Osteoblast (primary cell): ENCODE results near the gene TSSC4. TPM values are rescaled to one million over a fixed set of nuclear protein-coding genes. Genes with fewer than 3 reads are reported as not detected.

Experiments used
- DNase-seq: peaks from one replicate; pipeline ENCODE4 v3.0.0; 2011; ENCODE audit warnings: low spot score, mixed read lengths; ENCODE audit not compliant: insufficient read length; ENCODE audit errors: missing footprints
- H2AFZ ChIP-seq: 2 replicates; pipeline ENCODE4 v1.6.0; 2011; ENCODE audit warnings: mild to moderate bottlenecking, low read length
- H3K27ac ChIP-seq: 2 replicates; pipeline ENCODE4 v1.5.1; 2011; ENCODE audit warnings: mild to moderate bottlenecking, low read depth, low read length, moderate library complexity
- H3K27me3 ChIP-seq: 2 replicates; pipeline ENCODE4 v1.6.0; 2012; ENCODE audit warnings: mild to moderate bottlenecking, control low read depth, inconsistent platforms, low read length, moderate library complexity; ENCODE audit not compliant: insufficient read depth
- H3K36me3 ChIP-seq: 2 replicates; pipeline ENCODE4 v1.5.1; 2011; ENCODE audit warnings: mild to moderate bottlenecking, low read length, control low read depth, moderate library complexity; ENCODE audit not compliant: insufficient read depth
- H3K4me1 ChIP-seq: 2 replicates; pipeline ENCODE4 v1.5.1; 2011; ENCODE audit warnings: mild to moderate bottlenecking, low read length, control low read depth, moderate library complexity; ENCODE audit not compliant: insufficient read depth
- H3K4me2 ChIP-seq: 2 replicates; pipeline ENCODE4 v1.6.0; 2011; ENCODE audit warnings: mild to moderate bottlenecking, low read length; ENCODE audit not compliant: insufficient read depth
- H3K4me3 ChIP-seq: fragments of 200-600 bp; sonication (generic); 3 replicates; pipeline ENCODE4 v1.5.1; 2012; ENCODE audit warnings: mild to moderate bottlenecking, low read length, inconsistent platforms; ENCODE audit not compliant: insufficient read depth
- H3K79me2 ChIP-seq: 2 replicates; pipeline ENCODE4 v1.6.0; 2012; ENCODE audit warnings: mild to moderate bottlenecking, low read length, control low read depth, inconsistent platforms; ENCODE audit not compliant: insufficient read depth
- H3K9me3 ChIP-seq: 2 replicates; pipeline ENCODE4 v1.5.1; 2011; ENCODE audit warnings: low read depth, low read length, control low read depth
- H4K20me1 ChIP-seq: 2 replicates; pipeline ENCODE4 v1.6.0; 2012; ENCODE audit warnings: mild to moderate bottlenecking, low read length, control low read depth; ENCODE audit not compliant: insufficient read depth
- total RNA-seq: library from RNA; depleted of rRNA; stranded (reverse); fragments of >200 nt; gene quantifications from 2 replicates; pipeline ENCODE4 v1.2.3, GENCODE V29; 2012
- TF ChIP-seq, protein P1 (sequence below): IDR thresholded peaks from 2 replicates; pipeline ENCODE4 v1.5.1; 2011; ENCODE audit warnings: mild to moderate bottlenecking, low read depth, low read length, moderate library complexity; ENCODE audit errors: extremely low read depth

TSSC4 gene
- total RNA-seq = 42.4 and 46.7 TPM in 2 replicates

DNA sequence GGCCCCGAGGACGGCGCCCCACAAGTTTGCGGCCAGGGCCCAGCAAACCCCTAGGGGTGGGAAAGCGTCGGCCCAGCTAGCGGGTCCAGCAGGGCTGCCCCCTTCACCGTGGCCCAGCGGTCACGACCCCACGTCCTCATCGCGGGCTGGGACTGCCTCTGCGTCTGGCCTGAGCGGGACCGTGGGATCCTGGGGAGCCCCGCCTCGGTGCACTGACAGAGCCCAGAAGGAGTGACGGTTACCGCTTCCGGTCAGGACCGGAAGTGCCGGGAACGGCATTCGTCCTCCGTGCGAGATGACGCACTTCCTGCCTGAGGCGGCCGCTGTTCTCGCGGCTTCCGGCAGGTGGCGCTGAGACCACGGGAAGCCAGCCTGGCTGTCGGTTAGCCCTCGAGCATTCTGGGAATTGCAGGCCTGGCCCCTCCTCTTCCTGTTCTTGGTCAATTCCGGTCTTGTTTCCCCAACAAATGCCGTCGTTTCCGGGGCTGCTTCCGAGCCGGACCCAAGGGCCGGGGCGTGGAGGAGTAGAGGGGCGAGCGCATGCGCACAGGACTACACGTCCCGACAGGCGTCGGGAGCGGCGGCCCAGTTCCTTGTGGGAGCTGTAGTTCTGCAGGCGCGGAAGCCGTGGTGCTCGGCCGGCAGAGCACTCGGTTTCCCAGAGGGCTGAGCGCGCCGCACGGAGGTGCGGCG lies at the start of gene TSSC4:
Gene TSSC4, plus strand, starts transcription at position 682 of the 693 bp plus-strand sequence. CDS start 1,884 bp downstream, outside the sequence.
- Histone ChIP-seq H3K4me3 (peak within 1 kb of the TSS; percentile 95), H3K36me3 (peaks cover 28% of the 10 kb centered on the region), H3K4me2 (peak within 1 kb of the TSS; percentile 98), H2AFZ (peak within 1 kb of the TSS; percentile 75), H3K27ac (peak within 1 kb of the TSS; percentile 97), H3K27me3 (no peaks in the 10 kb centered on the region), H3K9me3 (no peaks in the 10 kb centered on the region), H4K20me1 (peaks cover 9% of the 10 kb centered on the region), H3K4me1 (peaks cover 19% of the 10 kb centered on the region), H3K79me2 (peaks cover 59% of the 10 kb centered on the region)
- DNase-seq = peak; percentile 100
- TF ChIP-seq, protein P1, sequence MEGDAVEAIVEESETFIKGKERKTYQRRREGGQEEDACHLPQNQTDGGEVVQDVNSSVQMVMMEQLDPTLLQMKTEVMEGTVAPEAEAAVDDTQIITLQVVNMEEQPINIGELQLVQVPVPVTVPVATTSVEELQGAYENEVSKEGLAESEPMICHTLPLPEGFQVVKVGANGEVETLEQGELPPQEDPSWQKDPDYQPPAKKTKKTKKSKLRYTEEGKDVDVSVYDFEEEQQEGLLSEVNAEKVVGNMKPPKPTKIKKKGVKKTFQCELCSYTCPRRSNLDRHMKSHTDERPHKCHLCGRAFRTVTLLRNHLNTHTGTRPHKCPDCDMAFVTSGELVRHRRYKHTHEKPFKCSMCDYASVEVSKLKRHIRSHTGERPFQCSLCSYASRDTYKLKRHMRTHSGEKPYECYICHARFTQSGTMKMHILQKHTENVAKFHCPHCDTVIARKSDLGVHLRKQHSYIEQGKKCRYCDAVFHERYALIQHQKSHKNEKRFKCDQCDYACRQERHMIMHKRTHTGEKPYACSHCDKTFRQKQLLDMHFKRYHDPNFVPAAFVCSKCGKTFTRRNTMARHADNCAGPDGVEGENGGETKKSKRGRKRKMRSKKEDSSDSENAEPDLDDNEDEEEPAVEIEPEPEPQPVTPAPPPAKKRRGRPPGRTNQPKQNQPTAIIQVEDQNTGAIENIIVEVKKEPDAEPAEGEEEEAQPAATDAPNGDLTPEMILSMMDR = peak; percentile 99

DNA sequence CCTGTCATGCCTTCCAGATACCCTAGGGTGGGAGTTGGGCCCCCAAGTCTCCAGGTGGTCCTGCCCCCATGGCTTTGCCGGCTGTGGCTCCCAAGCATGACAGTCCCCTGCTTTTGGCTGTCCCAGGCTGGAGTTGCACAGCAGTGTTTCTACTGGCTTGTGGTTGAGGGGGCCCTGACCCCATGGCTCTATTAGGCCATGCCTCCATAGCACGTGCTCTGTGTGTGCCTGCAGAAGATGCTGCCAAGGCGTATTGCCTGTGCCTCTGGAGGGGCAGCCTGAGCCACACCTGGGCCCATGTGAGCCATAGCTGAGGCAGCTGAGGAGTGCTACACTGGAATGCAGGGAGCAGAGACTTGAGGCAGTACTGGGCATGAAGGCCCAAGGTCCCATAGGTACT lies 48.8 kb upstream of the TSSC4 start:
- H3K27ac ChIP-seq = no peak overlapping the region
- TF ChIP-seq, protein P1 = no peak
- no peak overlapping the region for H3K4me2 ChIP-seq
- H2AFZ ChIP-seq = no peak overlapping the region
- no peaks in the 10 kb centered on the region for H3K79me2 ChIP-seq
- DNase-seq = no peak
- H3K36me3 ChIP-seq = no peaks in the 10 kb centered on the region
- H3K4me1 ChIP-seq = peaks cover 4% of the 10 kb centered on the region
- H3K27me3 ChIP-seq = no peaks in the 10 kb centered on the region
- H3K9me3 ChIP-seq = peaks cover 6% of the 10 kb centered on the region
- no peaks in the 10 kb centered on the region for H4K20me1 ChIP-seq
- H3K4me3 ChIP-seq = no peak overlapping the region

GRCh38 chr11:2352420-2352819 lies 48.1 kb upstream of the TSSC4 start:
- H3K9me3 ChIP-seq = peaks cover 6% of the 10 kb centered on the region
- peaks cover 4% of the 10 kb centered on the region for H3K4me1 ChIP-seq
- no peak overlapping the region for H3K4me2 ChIP-seq
- DNase-seq = no peak
- H2AFZ ChIP-seq = no peak overlapping the region
- TF ChIP-seq, protein P1 = no peak
- H3K27ac ChIP-seq = no peak overlapping the region
- no peaks in the 10 kb centered on the region for H3K27me3 ChIP-seq
- no peaks in the 10 kb centered on the region for H4K20me1 ChIP-seq
- H3K36me3 ChIP-seq = no peaks in the 10 kb centered on the region
- no peaks in the 10 kb centered on the region for H3K79me2 ChIP-seq
- no peak overlapping the region for H3K4me3 ChIP-seq

DNA sequence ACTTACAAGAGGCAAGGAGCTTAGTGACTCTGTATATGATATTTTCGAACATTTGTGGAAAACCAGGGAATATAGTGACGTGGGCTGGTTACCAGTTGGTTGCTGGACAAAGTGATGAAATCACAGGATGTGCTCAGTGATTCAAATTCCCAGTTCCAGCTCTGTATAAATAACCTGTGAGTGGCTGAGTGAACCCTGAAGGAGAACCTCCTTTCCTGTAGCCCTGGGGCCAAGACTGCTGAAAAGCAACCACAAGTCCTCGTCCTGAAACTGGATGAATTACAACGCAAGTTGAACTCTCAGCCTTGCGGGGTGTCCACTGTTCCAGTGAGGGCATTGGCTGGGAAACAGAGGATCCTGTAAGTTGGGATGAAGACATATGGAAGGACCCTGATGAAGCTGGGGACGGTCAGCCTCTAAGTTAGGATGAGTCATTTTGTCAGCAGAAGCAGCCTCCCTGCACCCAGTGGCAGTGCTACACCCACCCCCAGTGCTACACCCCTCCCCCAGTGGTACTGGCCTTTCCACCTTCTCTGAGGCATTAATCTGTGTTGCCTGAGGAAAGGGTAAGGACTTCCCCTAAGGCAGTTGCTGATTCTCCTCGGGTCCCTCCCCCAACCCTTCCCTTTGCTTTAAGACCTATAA lies 45.4 kb upstream of the TSSC4 start:
- Histone ChIP-seq H2AFZ (peak overlapping the region; percentile 82), H3K79me2 (no peaks in the 10 kb centered on the region), H3K9me3 (peaks cover 3% of the 10 kb centered on the region), H3K4me1 (peaks cover 4% of the 10 kb centered on the region), H3K36me3 (no peaks in the 10 kb centered on the region), H3K4me2 (no peak overlapping the region), H3K27me3 (no peaks in the 10 kb centered on the region), H3K4me3 (no peak overlapping the region), H4K20me1 (no peaks in the 10 kb centered on the region), H3K27ac (peak overlapping the region; percentile 33)
- peak; percentile 88 for DNase-seq
- TF ChIP-seq, protein P1 = no peak
